Mucosa of gallbladder (tissue), 1 donor: ENCODE results near the gene TBCE. TPM values are rescaled to one million over a fixed set of nuclear protein-coding genes. Genes with fewer than 3 reads are reported as not detected.

ENCODE experiments used
- total RNA-seq: library from RNA; stranded (reverse); gene quantifications from one replicate; pipeline ENCODE4 v1.2.1, GENCODE V29; 2021
- donor health status: DM: no; HTN: no; CAD: no.

TBCE gene
- total RNA-seq, 1 donor from 2014 or later = 21.4 TPM

Other genes starting within 250 kb of the TBCE start
- 70.3 TPM for gene TOMM20, start 238.6 kb upstream of the TBCE start, total RNA-seq
- 51.0 TPM for gene RBM34, start 206.2 kb upstream of the TBCE start, total RNA-seq
- gene ARID4B, start 39.2 kb upstream of the TBCE start, total RNA-seq = 39.9 TPM
- gene GGPS1, start 38.9 kb upstream of the TBCE start, total RNA-seq = 34.5 TPM
- 30.3 TPM for gene B3GALNT2, start 137.0 kb downstream of the TBCE start, total RNA-seq